CD4-positive, CD25-positive, alpha-beta regulatory T cell (primary cell): Measurements from ENCODE around the gene MOB1A. TPM values are rescaled to one million over a fixed set of nuclear protein-coding genes. Genes with fewer than 3 reads are reported as not detected.

Source experiments
- ATAC-seq, 2 donors: fragments of 150-1000 bp; cut with Tn5 transposase; one replicate each; pipeline ENCODE4 v1.10.0; 2021; ENCODE audit warnings: low read depth in 2 of 2, moderate number of reproducible peaks in 2 of 2, moderate library complexity in 1 of 2
- DNase-seq, 3 donors: peaks; one replicate each; pipeline versions ENCODE4 v3.0.0 to v3.0.0-alpha.2; 2012 to 2022; ENCODE audit warnings: mixed read lengths in 1 of 3
- H3K27ac ChIP-seq: one replicate; pipeline ENCODE4 v1.7.0; 2013; ENCODE audit warnings: mild to moderate bottlenecking, low read length; ENCODE audit not compliant: insufficient read depth, poor library complexity, severe bottlenecking
- H3K27me3 ChIP-seq: one replicate; pipeline ENCODE4 v1.7.0; 2013; ENCODE audit warnings: low read length; ENCODE audit not compliant: control insufficient read depth, insufficient read depth
- H3K36me3 ChIP-seq: one replicate; pipeline ENCODE4 v1.7.0; 2013; ENCODE audit warnings: mild to moderate bottlenecking, low read length, moderate library complexity; ENCODE audit not compliant: control insufficient read depth, insufficient read depth
- H3K4me1 ChIP-seq: 2 replicates; pipeline ENCODE4 v1.7.0; 2013; ENCODE audit warnings: mild to moderate bottlenecking, low read length; ENCODE audit not compliant: insufficient read depth, control insufficient read depth, poor library complexity, severe bottlenecking
- H3K4me3 ChIP-seq: one replicate; pipeline ENCODE4 v1.7.0; 2013; ENCODE audit warnings: low read depth, mild to moderate bottlenecking, low read length, moderate library complexity
- H3K9me3 ChIP-seq, 2 experiments: 1 replicate in 1 of 2; 2 replicates in 1 of 2; pipeline ENCODE4 v1.7.0; 2013; ENCODE audit warnings: low read length in 2 of 2, mild to moderate bottlenecking in 1 of 2, moderate library complexity in 1 of 2; ENCODE audit not compliant: control insufficient read depth in 2 of 2
- H3K27ac Mint-ChIP-seq, 3 donors: one replicate each; pipeline ENCODE4 v1.8.0; 2020 to 2022; ENCODE audit warnings: mild to moderate bottlenecking in 3 of 3, mixed read lengths in 3 of 3, moderate library complexity in 2 of 3
- H3K27me3 Mint-ChIP-seq: one replicate; pipeline ENCODE4 v1.8.0; 2022; ENCODE audit warnings: mild to moderate bottlenecking, mixed read lengths
- H3K36me3 Mint-ChIP-seq: one replicate; pipeline ENCODE4 v1.8.0; 2020; ENCODE audit warnings: mixed read lengths
- H3K4me1 Mint-ChIP-seq, 4 donors: one replicate each; pipeline ENCODE4 v1.8.0; 2020 to 2022; ENCODE audit warnings: mixed read lengths in 4 of 4, mild to moderate bottlenecking in 1 of 4
- H3K4me3 Mint-ChIP-seq, 4 donors: one replicate each; pipeline ENCODE4 v1.8.0; 2020 to 2022; ENCODE audit warnings: mild to moderate bottlenecking in 4 of 4, mixed read lengths in 4 of 4, moderate library complexity in 3 of 4
- H3K9me3 Mint-ChIP-seq, 7 donors: one replicate each; pipeline ENCODE4 v1.8.0; 2020 to 2022; ENCODE audit warnings: mixed read lengths in 7 of 7, mild to moderate bottlenecking in 3 of 7, moderate library complexity in 2 of 7
- polyA plus RNA-seq, 4 donors: library from polyadenylated mRNA; unstranded; fragments of 300-500 nt; fragmentation: Illumina TruSeq; gene quantifications; one replicate each; pipeline ENCODE4 v1.2.3, GENCODE V29; 2021
- total RNA-seq: library from RNA; stranded (reverse); gene quantifications from one replicate; pipeline ENCODE4 v1.2.3, GENCODE V29; 2022

The MOB1A gene
- total and polyA plus RNA-seq, 5 donors from 2014 or later = 152 to 209 (median 162) TPM

- H3K36me3 ChIP-seq = peaks cover 18% of the 10 kb centered on the region
- H3K27ac ChIP-seq = peak overlapping the region; percentile 55
- Mint-ChIP-seq H3K27ac (no peak overlapping the region), H3K9me3 (no peaks in the 10 kb centered on the region), H3K4me1 (peaks cover 0 to 7% (median 6%) of the 10 kb centered on the region in 4 donors), H3K4me3 (no peak overlapping the region), H3K36me3 (peaks cover 6% of the 10 kb centered on the region), H3K27me3 (no peaks in the 10 kb centered on the region)
- peak overlapping the region; percentile 38 for H3K4me3 ChIP-seq
- DNase-seq = no peak
- peaks cover 19% of the 10 kb centered on the region for H3K4me1 ChIP-seq
- no peaks in the 10 kb centered on the region for H3K27me3 ChIP-seq
- H3K9me3 ChIP-seq = no peaks in the 10 kb centered on the region
- no peak for ATAC-seq
These were observed 30.0 kb downstream of the MOB1A start for GRCh38 chr2:74148457-74149246.

- H3K27ac Mint-ChIP-seq = no peak within 1 kb of the TSS
- no peaks in the 10 kb centered on the region for H3K27me3 ChIP-seq
- ATAC-seq (peak; percentile 91 to 93), DNase-seq (peak; percentile 73 to 86 (median 74))
- H3K4me1 Mint-ChIP-seq = peaks cover 0 to 4% (median 2%) of the 10 kb centered on the region in 4 donors
- H3K4me3 ChIP-seq = peak within 1 kb of the TSS; percentile 75
- no peaks in the 10 kb centered on the region for H3K27me3 Mint-ChIP-seq
- H3K36me3 Mint-ChIP-seq = peaks cover under 1% of the 10 kb centered on the region
- H3K9me3 ChIP-seq = no peaks in the 10 kb centered on the region
- peaks cover 12% of the 10 kb centered on the region for H3K36me3 ChIP-seq
- H3K9me3 Mint-ChIP-seq = no peaks in the 10 kb centered on the region
- H3K4me1 ChIP-seq = peaks cover 19% of the 10 kb centered on the region
- H3K27ac ChIP-seq = peak within 1 kb of the TSS; percentile 62
- no peak within 1 kb of the TSS for H3K4me3 Mint-ChIP-seq
These were observed 30.8 kb downstream of the MOB1A start, which contains the start of gene BOLA3 for GRCh38 chr2:74147727-74148456. Gene BOLA3 (minus strand): TSS chr2:74147912. CDS start chr2:74147874, 38 bp downstream.

- peaks cover 19% of the 10 kb centered on the region for H3K4me1 ChIP-seq
- no peaks in the 10 kb centered on the region for H3K27me3 Mint-ChIP-seq
- H3K9me3 Mint-ChIP-seq = no peaks in the 10 kb centered on the region
- no peak overlapping the region for H3K27ac Mint-ChIP-seq
- no peak overlapping the region for H3K4me3 Mint-ChIP-seq
- H3K36me3 ChIP-seq = peaks cover 10% of the 10 kb centered on the region
- H3K27ac ChIP-seq = peak overlapping the region; percentile 62
- DNase-seq (peak in 2 of 3 donors; percentile 10 to 55), ATAC-seq (peak in 1 of 2 donors; percentile 25)
- H3K36me3 Mint-ChIP-seq = peaks cover 5% of the 10 kb centered on the region
- H3K27me3 ChIP-seq = no peaks in the 10 kb centered on the region
- H3K4me3 ChIP-seq = peak overlapping the region; percentile 75
- H3K9me3 ChIP-seq = no peaks in the 10 kb centered on the region
- H3K4me1 Mint-ChIP-seq = peaks cover 0 to 10% (median 5%) of the 10 kb centered on the region in 4 donors
These were observed 31.6 kb downstream of the MOB1A start for GRCh38 chr2:74146929-74147726.

- Histone ChIP-seq H3K36me3 (peaks cover 4% of the 10 kb centered on the region), H3K4me1 (peaks cover 11% of the 10 kb centered on the region), H3K9me3 (no peaks in the 10 kb centered on the region), H3K27me3 (no peaks in the 10 kb centered on the region), H3K4me3 (no peak overlapping the region), H3K27ac (no peak overlapping the region)
- H3K9me3 Mint-ChIP-seq = no peaks in the 10 kb centered on the region
- no peak for DNase-seq
- peaks cover 0 to 15% (median 6%) of the 10 kb centered on the region in 4 donors for H3K4me1 Mint-ChIP-seq
- H3K4me3 Mint-ChIP-seq = no peak overlapping the region
- no peak for ATAC-seq
- no peak overlapping the region for H3K27ac Mint-ChIP-seq
- H3K27me3 Mint-ChIP-seq = no peaks in the 10 kb centered on the region
- peaks cover 20% of the 10 kb centered on the region for H3K36me3 Mint-ChIP-seq
These were observed 36.3 kb downstream of the MOB1A start for GRCh38 chr2:74142340-74142739.

- peaks cover 11% of the 10 kb centered on the region for H3K36me3 ChIP-seq
- no peak overlapping the region for H3K27ac ChIP-seq
- H3K27me3 ChIP-seq = no peaks in the 10 kb centered on the region
- Mint-ChIP-seq H3K4me3 (no peak overlapping the region), H3K27me3 (no peaks in the 10 kb centered on the region), H3K9me3 (no peaks in the 10 kb centered on the region), H3K36me3 (peaks cover 35% of the 10 kb centered on the region), H3K27ac (peak overlapping the region in 1 of 3 donors; percentile 14), H3K4me1 (peaks cover 0 to 11% (median 4%) of the 10 kb centered on the region in 4 donors)
- H3K4me1 ChIP-seq = no peaks in the 10 kb centered on the region
- no peaks in the 10 kb centered on the region for H3K9me3 ChIP-seq
- DNase-seq = no peak
- no peak for ATAC-seq
- no peak overlapping the region for H3K4me3 ChIP-seq
These were observed 39.9 kb downstream of the MOB1A start for GRCh38 chr2:74138600-74139323.

- H3K4me3 Mint-ChIP-seq = no peak overlapping the region
- peaks cover 0 to 1% (median 0%) of the 10 kb centered on the region in 7 donors for H3K9me3 Mint-ChIP-seq
- Histone ChIP-seq H3K36me3 (peaks cover 13% of the 10 kb centered on the region), H3K9me3 (no peaks in the 10 kb centered on the region), H3K27me3 (no peaks in the 10 kb centered on the region), H3K4me1 (no peaks in the 10 kb centered on the region), H3K27ac (no peak overlapping the region), H3K4me3 (no peak overlapping the region)
- H3K36me3 Mint-ChIP-seq = peaks cover 42% of the 10 kb centered on the region
- no peak overlapping the region for H3K27ac Mint-ChIP-seq
- peaks cover 0 to 11% (median 4%) of the 10 kb centered on the region in 4 donors for H3K4me1 Mint-ChIP-seq
- DNase-seq (no peak), ATAC-seq (no peak)
- H3K27me3 Mint-ChIP-seq = no peaks in the 10 kb centered on the region
These were observed 40.8 kb downstream of the MOB1A start for GRCh38 chr2:74137651-74138599.
